Skin of body (tissue), 2 donors: ENCODE results near the gene REXO2. TPM values are rescaled to one million over a fixed set of nuclear protein-coding genes. Genes with fewer than 3 reads are reported as not detected.

Source experiments
- DNase-seq: peaks from one replicate; lab custom pipeline; 2025; lab: John Stamatoyannopoulos, UW
- total RNA-seq: library from RNA; depleted of rRNA; stranded (reverse); fragments of >200 nt; gene quantifications from one replicate; pipeline ENCODE4 v1.2.3, GENCODE V29; 2014

The REXO2 gene
- total RNA-seq, 1 donor from 2014 or later = 78.6 TPM

DNA sequence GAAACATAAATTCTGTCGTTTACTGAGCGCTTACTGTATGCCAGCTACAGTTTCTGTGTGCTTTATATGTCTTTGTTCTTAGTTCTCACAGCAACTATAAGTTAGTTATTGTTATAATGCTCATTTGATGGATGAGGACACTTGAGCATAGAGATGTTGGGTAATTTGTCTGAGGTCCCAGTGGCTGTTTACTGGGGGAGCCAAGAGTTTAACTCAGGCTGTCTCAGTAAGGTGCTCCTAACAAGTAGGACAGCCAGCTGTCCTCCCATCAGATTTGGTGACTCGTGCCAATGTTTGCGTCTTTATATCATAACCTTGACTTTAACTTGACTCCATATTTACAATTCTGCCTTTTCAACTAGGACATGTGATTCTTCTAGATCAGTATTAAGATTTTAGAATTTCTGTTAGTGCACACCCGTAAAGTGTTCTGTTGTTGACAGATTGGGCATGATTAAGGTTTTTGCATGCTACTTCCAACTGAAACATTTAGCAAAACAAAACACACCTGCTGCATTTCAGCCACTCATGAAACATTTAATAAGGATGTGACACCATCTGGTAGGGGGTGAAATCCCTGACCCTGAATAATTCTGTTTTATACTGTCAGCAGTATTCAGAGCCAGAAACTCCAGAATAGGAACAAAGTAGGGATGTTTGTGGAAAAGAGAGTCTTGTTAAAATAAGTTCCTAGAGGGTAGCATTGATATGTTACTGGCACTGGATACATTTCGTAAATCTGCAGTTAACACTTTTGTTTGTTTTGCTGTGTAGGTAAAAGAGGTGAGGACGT lies 1.9 kb downstream of the REXO2 start:
- no peak for DNase-seq

DNA sequence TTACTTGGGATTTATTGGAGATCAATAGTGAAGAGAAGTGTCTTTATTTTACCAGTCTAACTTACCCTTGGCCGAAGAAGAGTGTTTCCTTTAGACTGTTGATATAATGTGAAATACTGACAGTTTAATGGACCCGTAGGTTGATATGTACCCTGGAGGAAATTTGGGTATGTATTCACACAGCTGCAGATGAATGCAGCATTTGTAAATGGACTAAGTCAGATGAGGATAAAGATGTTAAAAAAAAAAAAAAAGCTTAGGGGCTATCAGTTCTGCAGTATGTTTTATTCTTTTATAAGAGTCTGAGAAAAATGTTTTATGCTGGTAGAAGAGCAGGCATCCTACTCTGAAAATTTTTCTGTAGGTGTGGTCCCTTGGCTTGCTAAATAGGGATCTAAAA lies 2.7 kb downstream of the REXO2 start:
- no peak for DNase-seq

DNA sequence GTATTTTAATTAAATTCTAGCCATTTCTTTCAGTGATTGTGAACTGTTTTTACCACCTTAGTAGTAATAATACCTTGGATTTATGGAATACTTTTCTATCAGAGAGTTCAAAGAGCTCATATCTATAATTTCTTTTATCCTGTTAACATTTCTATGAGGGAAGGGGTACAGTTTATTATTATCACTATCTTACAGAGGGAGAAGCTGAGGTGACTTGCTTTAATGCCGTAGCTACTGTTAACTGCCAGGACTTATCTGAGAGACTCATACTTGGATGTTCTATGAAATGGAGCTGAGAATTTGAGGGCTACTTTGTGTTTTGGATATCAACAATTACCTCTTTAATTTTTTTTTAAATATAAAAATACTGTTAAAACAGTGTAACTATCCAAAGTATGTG lies 3.3 kb downstream of the REXO2 start:
- DNase-seq = no peak

DNA sequence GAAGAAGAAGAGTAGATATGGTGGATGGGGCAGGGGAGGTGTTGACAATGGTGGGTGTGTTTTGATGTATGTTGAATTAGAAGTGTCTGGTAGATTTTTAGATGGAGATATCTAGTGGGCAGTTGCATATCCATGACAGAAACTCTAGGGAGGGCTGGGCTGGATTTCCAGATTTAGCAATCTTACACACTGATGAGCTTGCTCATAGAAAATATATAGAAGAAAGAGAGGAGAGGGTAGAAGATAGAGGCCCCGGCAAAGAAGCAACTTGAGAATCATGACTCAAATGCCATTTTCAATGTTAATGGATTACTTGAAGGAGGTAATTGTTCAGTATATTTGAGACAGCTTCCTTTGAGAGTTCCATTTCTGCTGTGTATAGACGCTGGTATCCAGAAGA lies 8.2 kb downstream of the REXO2 start:
- no peak for DNase-seq

DNA sequence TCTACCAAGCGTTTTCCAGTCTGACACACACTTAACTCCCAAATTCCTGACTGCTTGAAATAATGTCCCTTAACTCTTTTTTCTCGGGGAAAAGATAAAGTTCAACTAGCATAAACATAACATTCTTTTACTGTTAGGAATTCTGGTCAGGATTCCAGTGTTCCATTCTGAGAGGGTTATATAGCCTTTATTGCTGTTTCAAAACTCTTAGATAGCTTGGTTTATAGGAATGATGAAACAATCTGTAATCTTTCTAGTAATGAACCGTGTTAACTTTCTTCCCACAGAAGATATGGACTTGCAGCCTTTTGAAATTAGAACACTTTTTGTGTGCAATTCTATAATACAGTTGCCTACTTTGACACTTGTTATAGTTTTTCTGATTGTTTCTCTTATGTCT lies 8.6 kb downstream of the REXO2 start:
- no peak for DNase-seq

DNA sequence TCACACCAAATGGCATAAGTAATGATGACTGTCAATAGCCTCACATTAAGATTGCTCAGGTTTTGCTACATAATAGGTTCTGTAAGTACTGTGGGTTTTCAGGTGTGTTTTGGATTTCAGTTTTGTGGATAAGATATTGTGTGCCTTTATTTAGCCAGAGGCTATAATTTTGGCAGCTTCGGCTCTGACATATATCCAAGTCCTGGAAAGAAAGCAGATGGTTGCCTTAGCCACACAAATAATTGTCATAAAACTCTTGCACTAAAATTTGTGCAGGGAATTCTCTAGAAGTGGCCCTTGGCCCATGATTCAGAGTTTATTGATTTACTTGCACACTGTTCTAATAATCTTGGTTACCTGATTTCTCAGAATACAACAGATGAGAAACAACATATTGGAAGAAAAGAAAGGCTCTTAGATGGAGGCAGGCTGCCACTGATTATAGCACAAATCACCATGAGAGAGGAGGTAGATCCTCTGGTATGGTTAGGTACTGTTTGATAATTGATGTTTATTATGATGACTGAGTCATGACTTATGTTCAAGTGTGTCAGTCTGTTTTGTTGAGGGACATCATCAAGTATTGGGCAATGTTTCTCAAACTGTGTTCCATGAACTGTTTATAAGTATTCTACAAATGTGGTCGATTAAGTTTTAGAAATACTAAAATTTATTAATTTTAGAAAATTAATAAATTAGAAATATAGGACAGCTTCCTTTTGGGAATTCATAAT lies 9.6 kb downstream of the REXO2 start:
- no peak for DNase-seq

DNA sequence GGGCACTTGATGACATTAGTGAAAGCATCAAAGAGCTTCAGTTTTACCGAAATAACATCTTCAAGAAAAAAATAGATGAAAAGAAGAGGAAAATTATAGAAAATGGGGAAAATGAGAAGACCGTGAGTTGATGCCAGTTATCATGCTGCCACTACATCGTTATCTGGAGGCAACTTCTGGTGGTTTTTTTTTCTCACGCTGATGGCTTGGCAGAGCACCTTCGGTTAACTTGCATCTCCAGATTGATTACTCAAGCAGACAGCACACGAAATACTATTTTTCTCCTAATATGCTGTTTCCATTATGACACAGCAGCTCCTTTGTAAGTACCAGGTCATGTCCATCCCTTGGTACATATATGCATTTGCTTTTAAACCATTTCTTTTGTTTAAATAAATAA lies 10.6 kb downstream of the REXO2 start:
- DNase-seq = no peak

DNA sequence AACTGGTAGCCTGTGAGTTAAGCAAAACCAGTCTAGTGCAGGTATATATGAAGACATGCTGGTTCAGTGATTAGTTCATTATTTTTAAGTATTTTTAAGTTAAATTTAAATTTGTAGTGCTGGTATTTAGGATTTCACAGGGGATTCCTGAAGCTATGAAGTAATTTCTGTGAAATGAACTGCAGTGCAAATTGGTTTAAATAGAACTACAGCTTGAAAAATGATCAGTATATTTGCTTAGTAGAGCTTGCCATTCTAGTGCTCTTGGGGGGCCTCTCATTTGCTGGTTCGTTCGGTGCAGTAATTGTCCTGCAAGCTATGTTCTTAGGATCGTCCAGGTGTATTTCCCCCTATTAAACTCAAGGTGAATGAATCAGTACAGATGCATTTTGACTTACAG lies 13.1 kb downstream of the REXO2 start:
- DNase-seq = no peak

DNA sequence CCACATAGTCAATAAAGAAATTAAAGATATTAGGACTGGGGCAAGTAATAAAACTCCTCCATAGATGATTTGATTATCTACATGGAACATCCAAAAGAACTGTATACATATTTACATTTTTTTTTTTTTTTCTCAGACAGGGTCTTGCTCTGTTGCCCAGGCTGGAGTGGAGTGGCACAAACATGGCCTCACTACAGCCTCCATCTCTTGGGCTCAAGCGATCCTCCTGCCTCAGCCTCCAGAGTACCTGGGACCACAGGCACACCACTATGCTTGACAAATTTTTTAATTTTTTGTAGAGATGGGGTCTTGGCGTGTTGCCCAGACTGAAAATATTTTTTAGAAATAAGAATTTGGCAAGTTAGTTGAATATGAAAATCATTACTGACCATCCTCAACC lies 24.7 kb downstream of the REXO2 start:
- DNase-seq = no peak

DNA sequence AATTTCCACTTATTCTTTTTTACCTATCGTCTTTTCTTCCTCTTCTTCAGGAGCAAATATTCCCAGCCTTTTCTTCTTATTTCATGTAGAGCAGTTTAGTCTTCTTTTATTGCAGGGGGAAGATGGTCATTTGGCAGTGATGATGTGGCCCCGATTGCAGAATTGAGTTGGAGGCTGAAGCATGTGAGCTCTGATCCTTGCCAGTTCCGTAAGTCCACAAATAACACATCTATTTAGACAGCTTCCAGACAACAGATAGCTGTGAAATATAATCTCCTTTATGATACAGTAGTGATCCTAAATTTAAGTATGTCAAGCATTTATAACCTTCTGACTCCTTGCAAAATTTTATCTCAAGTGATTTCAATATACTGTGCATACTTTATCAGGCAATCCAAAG lies 27.5 kb downstream of the REXO2 start:
- DNase-seq = no peak

DNA sequence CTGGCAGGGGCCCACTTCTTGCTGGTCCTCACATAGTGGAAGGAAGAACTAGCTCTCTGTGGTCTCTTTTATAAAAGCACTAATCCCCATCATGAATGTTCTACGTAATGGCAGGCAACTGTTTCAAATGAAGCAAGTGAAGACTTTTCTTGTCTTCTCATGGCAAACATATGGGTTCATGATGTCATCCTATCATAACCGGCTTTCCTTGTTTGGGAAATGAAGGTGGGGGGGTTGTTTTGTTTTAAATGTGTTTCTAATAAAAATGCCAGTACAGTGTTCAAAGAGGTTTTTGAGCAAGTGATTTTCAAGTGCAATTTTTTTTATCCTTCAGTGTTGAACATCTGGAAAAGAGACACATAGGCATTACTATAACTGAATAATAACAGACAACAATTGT lies 33.4 kb downstream of the REXO2 start:
- peak; percentile 72 for DNase-seq

DNA sequence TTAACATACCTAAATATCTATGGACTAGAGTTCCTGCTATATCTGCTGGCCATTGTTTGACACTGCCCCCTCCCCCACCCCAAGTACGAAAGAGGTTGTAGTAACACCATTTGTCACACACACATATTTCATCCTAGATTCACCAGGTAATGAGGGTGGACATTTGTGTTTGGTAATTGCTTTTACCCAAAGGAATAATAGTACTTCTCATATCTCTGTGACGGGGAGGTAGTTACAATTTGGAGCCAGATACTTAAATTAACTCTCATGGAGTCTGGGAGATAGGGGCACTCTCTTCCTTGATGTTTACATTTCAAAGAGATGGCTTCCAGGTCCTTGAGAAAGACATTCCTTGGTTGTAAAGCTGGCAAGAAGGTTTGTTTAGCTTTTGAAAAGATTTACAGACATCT lies 38.7 kb downstream of the REXO2 start:
- DNase-seq = no peak

DNA sequence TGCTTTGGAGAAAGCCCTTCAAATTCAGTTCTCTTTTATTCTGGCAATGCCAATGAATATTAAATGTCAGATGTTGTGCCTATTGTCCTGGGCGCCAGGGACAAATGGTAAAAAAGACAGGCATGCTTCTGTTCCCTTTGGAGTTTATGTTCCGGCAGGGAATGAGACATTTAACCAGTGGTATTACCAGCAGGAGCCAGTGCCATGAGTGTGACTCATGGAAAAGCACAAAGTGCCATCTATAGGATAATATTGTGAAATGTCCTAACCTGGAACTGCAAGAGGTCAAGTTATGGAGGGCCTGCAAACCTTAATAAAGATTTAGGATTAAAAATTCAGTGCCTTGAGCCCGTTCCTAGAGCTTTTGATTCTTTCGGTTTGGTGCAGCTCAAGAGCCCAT lies 39.5 kb downstream of the REXO2 start:
- DNase-seq = no peak

DNA sequence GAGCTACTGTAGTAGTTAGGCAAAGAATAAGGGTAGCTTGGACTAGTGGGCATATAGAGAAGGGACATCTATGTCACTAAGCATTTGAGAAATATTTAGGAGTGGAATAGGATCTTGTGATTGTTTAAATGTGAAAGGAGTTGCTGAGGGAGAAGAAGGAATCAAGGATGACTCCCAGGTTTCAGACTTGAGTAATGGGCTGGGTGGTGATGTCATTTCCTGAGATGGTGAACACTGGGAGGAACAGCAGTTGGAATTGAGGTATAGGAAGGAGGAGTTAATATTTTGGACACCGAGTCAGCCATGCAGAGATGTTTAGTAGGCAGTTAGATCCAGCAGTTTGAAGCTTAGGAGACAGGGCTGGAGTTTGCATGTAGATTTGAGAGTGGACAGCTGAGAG lies 40.1 kb downstream of the REXO2 start:
- DNase-seq = no peak

DNA sequence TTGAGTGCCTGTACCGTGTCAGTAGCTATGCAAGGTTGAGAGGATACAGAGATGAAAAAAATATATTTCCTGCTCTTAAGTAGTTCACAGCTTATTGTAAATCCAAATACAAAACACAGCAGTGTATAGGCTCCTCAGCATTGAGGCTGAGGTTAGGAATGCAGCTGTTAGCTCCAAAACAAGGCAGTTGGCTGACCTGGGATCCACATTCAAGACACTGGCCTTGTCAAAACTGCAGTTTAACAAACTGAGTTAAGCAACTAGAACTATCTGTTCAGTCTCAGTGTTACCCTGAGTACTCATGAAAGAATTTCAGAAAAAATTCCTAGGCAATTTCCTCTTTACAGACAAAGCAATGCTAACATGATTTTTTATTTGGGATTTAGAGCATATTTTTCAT lies 42.8 kb downstream of the REXO2 start:
- no peak for DNase-seq

DNA sequence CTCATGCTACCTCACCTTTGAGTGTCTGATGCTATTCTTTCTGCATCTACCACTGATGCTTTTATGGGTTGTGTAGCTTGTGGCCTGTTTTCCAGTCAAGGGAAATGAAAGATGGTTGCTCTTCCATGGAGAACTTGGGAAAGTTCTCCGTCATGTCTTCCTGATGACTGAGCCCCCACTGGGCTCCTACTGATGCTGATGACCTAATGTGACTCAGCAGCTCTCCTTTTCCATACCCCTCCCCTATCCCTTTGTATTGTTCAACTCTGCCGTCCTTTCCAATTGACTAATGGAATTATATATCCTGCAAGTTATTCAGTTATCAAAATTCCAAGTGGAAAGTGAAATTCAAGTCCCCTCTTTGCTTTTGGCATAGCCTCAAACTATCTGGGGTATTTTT lies 44.7 kb downstream of the REXO2 start:
- DNase-seq = no peak

DNA sequence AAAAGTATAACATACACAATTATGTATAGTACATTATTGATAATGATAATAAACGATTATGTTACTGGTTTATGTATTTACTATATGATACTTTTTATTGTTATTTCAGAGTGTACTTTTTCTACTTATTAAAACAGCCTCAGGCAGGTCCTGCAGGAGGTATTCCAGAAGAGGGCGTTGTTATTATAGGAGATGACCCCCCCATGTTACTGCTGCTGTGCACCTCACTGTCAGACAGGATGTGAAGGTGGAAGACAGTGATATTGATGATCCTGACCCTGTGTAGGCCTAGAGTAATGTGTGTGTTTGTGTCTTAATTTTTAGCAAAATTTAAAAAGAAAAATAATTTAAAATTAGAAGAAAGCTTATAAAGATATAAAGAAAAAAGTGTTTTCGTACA lies 57.6 kb downstream of the REXO2 start:
- DNase-seq = no peak

DNA sequence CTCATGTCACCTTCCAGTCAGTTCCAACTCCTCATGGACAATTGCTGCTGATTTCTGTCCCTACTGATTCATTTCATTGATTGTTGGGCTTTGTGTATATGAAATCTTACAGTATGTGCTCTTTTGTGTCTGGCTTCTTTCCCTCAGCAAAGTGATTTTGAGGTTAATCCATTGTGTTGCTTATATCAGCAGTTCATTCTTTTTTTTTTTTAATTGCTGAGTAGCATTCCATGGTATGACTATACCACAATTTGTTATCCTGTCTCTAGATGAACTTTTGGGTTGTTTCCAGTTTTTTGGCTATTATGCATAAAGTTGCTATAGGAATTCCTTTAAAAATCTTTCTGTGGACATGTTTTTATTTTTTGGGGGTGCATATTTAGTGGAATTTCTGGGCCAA lies 60.5 kb downstream of the REXO2 start:
- DNase-seq = no peak

Other genes starting within 250 kb of the REXO2 start
- 26.7 TPM for gene NNMT, start 143.1 kb upstream of the REXO2 start, total RNA-seq
- 4.5 TPM for gene C11orf71, start 39.0 kb upstream of the REXO2 start, total RNA-seq
- gene RBM7, start 38.8 kb upstream of the REXO2 start, total RNA-seq = 40.9 TPM
- not detected for gene NXPE1, start 120.4 kb downstream of the REXO2 start, total RNA-seq
- not detected for gene NXPE4, start 156.3 kb downstream of the REXO2 start, total RNA-seq
- 0.20 TPM for gene NXPE2, start 239.1 kb downstream of the REXO2 start, total RNA-seq